ENCODE results near the gene ASIP. TPM values are rescaled to one million over a fixed set of nuclear protein-coding genes. Genes with fewer than 3 reads are reported as not detected.

Gene ASIP
- total and polyA plus RNA-seq, 2 of the 13 experiments (the other 11 are each of a cell fraction or from before 2014, with no cell fraction given), result not detected

DNA sequence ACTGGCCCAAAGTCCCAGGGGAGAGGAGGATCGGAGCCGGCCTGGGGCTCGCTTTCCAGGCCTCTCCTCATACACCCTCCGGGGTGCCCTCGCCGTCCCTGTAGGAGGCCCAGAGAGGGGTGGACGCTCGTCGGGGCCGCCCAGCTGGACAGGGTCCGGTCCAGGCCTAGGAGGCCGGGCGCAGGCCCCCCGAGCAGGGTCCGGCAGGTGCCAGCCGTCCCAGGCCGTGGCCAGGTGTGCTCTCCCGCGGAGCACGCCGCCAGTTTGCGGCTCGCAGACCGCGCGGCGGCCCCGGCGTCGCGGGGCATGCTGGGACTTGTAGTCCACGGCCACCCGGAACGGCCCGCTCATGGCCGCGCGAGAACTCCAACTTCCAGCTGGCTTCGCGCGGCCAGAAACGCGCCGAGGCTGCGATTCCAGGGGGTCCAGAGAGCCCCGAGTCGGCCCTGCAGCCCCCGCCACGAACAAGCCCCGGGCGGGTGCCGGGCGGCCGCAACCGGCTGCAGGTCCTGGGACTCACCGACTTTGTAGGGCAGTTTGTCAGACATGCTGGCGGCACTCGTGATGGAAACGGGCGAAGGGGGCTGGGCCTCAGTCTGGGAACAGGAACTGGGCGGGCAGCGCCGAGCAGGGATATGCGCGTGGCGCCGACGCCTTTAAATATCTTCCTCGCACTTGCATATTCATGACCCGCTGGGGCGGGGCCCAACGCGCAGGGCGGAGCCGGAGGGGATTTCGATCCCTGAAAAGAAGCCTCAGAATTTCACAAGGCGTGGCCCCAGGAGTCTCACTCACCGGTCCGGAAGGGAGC is 61.7 kb downstream of the ASIP start, which contains the start of gene AHCY (continued):
- TF ChIP-seq SNAPC2 (CRISPR knock-in tag; IDR thresholded peaks at IDR 0.05) (peak; percentile 85; the same call in 1 of the 2 replicates), PAF1 (CRISPR knock-in tag; IDR thresholded peaks at IDR 0.05) (no peak), PCBP2 (optimal IDR thresholded peaks at IDR 0.05; ENCODE audit: low read depth, low read length, poor library complexity, severe bottlenecking) (no peak), NR3C1 (CRISPR knock-in tag; IDR thresholded peaks at IDR 0.05) (no peak), JUNB (CRISPR knock-in tag; IDR thresholded peaks at IDR 0.05; ENCODE audit: borderline replicate concordance) (no peak), ZNF773 (CRISPR knock-in tag; IDR thresholded peaks at IDR 0.05; ENCODE audit: borderline replicate concordance) (peak; percentile 38; the same call in 1 of the 2 replicates), HNF4G (IDR thresholded peaks at IDR 0.05; ENCODE audit: borderline replicate concordance, low read depth, low read length) (peak; percentile 36; the same call in 1 of the 2 replicates), HNF4G (CRISPR knock-in tag; IDR thresholded peaks at IDR 0.05; ENCODE audit: borderline replicate concordance, low read depth) (peak; percentile 78), BRCA1 (CRISPR knock-in tag; IDR thresholded peaks at IDR 0.05) (peak; percentile 93), ZBTB42 (CRISPR knock-in tag; IDR thresholded peaks at IDR 0.05) (0 out of 2 replicates have a peak, but pooled peaks have one; percentile 79)
- TF ChIP-seq, protein P1, sequence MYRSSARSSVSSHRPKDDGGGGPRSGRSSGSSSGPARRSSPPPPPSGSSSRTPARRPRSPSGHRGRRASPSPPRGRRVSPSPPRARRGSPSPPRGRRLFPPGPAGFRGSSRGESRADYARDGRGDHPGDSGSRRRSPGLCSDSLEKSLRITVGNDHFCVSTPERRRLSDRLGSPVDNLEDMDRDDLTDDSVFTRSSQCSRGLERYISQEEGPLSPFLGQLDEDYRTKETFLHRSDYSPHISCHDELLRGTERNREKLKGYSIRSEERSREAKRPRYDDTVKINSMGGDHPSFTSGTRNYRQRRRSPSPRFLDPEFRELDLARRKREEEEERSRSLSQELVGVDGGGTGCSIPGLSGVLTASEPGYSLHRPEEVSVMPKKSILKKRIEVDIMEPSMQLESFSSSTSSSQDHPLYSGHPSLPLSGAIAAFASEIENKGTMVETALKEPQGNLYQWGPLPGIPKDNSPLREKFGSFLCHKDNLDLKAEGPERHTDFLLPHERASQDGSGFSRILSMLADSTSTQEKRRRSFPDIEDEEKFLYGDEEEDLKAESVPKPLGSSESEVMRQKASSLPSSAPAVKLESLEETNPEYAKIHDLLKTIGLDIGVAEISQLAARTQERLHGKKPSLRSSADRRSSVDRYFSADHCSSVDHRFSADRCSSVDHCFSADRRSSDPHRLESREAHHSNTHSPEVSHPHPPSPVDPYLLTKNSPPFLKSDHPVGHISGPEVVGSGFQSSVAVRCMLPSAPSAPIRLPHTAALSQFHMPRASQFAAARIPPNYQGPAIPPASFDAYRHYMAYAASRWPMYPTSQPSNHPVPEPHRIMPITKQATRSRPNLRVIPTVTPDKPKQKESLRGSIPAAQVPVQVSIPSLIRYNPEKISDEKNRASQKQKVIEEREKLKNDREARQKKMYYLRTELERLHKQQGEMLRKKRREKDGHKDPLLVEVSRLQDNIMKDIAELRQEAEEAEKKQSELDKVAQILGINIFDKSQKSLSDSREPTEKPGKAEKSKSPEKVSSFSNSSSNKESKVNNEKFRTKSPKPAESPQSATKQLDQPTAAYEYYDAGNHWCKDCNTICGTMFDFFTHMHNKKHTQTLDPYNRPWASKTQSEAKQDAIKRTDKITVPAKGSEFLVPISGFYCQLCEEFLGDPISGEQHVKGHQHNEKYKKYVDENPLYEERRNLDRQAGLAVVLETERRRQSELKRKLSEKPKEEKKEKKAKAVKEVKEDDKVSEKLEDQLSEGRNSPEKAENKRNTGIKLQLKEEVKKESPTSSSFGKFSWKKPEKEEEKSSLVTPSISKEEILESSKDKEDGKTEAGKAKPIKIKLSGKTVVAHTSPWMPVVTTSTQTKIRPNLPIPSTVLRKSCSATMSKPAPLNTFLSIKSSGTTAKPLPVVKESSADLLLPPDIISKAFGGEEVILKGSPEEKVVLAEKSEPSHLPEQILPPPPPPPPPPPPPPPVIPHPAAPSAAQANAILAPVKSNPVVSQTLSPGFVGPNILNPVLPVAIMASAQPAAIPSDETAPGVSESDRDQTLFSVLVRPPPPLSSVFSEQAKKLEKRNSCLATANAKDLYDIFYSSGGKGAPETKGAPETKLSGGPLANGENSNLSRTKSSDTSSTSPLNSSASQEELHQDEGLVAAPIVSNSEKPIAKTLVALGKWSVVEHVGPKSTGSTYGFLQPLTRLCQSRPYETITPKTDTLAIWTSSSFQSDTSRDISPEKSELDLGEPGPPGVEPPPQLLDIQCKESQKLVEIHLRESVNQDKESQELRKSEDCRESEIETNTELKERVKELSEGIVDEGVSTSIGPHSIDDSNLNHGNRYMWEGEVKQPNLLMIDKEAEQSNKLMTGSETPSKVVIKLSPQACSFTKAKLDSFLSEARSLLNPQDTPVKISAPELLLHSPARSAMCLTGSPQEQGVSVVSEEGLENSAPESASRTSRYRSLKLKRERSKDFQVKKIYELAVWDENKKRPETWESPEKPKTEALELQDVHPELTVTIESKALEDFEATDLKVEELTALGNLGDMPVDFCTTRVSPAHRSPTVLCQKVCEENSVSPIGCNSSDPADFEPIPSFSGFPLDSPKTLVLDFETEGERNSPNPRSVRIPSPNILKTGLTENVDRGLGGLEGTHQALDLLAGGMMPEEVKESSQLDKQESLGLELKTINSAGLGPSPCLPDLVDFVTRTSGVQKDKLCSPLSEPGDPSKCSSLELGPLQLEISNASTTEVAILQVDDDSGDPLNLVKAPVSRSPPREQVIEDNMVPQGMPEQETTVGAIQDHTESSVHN (CRISPR knock-in tag; IDR thresholded peaks at IDR 0.05), result 0 out of 2 replicates have a peak, but pooled peaks have one; percentile 13
- TF ChIP-seq, protein P2, sequence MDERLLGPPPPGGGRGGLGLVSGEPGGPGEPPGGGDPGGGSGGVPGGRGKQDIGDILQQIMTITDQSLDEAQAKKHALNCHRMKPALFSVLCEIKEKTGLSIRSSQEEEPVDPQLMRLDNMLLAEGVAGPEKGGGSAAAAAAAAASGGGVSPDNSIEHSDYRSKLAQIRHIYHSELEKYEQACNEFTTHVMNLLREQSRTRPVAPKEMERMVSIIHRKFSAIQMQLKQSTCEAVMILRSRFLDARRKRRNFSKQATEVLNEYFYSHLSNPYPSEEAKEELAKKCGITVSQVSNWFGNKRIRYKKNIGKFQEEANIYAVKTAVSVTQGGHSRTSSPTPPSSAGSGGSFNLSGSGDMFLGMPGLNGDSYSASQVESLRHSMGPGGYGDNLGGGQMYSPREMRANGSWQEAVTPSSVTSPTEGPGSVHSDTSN (CRISPR knock-in tag; IDR thresholded peaks at IDR 0.05), result 0 out of 2 replicates have a peak, but pooled peaks have one; percentile 41
- TF ChIP-seq, protein P3, sequence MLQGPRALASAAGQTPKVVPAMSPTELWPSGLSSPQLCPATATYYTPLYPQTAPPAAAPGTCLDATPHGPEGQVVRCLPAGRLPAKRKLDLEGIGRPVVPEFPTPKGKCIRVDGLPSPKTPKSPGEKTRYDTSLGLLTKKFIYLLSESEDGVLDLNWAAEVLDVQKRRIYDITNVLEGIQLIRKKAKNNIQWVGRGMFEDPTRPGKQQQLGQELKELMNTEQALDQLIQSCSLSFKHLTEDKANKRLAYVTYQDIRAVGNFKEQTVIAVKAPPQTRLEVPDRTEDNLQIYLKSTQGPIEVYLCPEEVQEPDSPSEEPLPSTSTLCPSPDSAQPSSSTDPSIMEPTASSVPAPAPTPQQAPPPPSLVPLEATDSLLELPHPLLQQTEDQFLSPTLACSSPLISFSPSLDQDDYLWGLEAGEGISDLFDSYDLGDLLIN (CRISPR knock-in tag; IDR thresholded peaks at IDR 0.05; ENCODE audit: borderline replicate concordance), result no peak
- TF ChIP-seq, protein P4, sequence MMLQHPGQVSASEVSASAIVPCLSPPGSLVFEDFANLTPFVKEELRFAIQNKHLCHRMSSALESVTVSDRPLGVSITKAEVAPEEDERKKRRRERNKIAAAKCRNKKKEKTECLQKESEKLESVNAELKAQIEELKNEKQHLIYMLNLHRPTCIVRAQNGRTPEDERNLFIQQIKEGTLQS (CRISPR knock-in tag; IDR thresholded peaks at IDR 0.05), result peak; percentile 45
- TF ChIP-seq, protein P5, sequence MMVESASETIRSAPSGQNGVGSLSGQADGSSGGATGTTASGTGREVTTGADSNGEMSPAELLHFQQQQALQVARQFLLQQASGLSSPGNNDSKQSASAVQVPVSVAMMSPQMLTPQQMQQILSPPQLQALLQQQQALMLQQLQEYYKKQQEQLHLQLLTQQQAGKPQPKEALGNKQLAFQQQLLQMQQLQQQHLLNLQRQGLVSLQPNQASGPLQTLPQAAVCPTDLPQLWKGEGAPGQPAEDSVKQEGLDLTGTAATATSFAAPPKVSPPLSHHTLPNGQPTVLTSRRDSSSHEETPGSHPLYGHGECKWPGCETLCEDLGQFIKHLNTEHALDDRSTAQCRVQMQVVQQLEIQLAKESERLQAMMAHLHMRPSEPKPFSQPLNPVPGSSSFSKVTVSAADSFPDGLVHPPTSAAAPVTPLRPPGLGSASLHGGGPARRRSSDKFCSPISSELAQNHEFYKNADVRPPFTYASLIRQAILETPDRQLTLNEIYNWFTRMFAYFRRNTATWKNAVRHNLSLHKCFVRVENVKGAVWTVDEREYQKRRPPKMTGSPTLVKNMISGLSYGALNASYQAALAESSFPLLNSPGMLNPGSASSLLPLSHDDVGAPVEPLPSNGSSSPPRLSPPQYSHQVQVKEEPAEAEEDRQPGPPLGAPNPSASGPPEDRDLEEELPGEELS (CRISPR knock-in tag; IDR thresholded peaks at IDR 0.05), result peak; percentile 76

Measured in HepG2 (cell line).